ENCODE results near the gene RBMS1.

GRCh38 chr2:160474891-160475787, 18.5 kb downstream of the RBMS1 start:
- TF ChIP-seq CTCF (IDR thresholded peaks at IDR 0.05; ENCODE audit: insufficient read depth, low read depth, low read length) (no peak), EZH2 (IDR thresholded peaks at IDR 0.05; ENCODE audit: insufficient read depth, low read length) (no peak)
